CD8-positive, alpha-beta memory T cell (primary cell): Measurements from ENCODE around the gene CDH22. TPM values are rescaled to one million over a fixed set of nuclear protein-coding genes. Genes with fewer than 3 reads are reported as not detected.

ENCODE experiments used
- CTCF ChIA-PET: fragments of 350-600 bp; sonication (Branson Sonifier 250); formaldehyde crosslinking; loops from one replicate; lab custom pipeline; 2021; ENCODE audit warnings: antibody characterized with exemption; lab: Charles Lee
- POLR2A ChIA-PET: fragments of 350-600 bp; sonication (Branson Sonifier 250); formaldehyde crosslinking; loops from one replicate; lab custom pipeline; 2021; ENCODE audit warnings: antibody characterized with exemption; lab: Charles Lee
- DNase-seq, 5 donors: peaks; one replicate each; pipeline versions ENCODE4 v3.0.0 to v3.0.0-alpha.2; 2020 to 2022; ENCODE audit warnings: mixed read lengths in 1 of 5
- H3K27ac ChIP-seq: one replicate; pipeline ENCODE4 v1.7.0; 2013; ENCODE audit warnings: low read depth, mild to moderate bottlenecking, low read length, moderate library complexity
- H3K27me3 ChIP-seq: 2 replicates; pipeline ENCODE4 v1.7.0; 2013; ENCODE audit warnings: low read length, mild to moderate bottlenecking; ENCODE audit not compliant: insufficient read depth, poor library complexity, severe bottlenecking
- H3K36me3 ChIP-seq: 2 replicates; pipeline ENCODE4 v1.7.0; 2013; ENCODE audit warnings: mild to moderate bottlenecking, low read length, moderate library complexity; ENCODE audit not compliant: insufficient read depth
- H3K4me1 ChIP-seq: 2 replicates; pipeline ENCODE4 v1.7.0; 2013; ENCODE audit warnings: mild to moderate bottlenecking, low read length, moderate library complexity; ENCODE audit not compliant: insufficient read depth
- H3K4me3 ChIP-seq: 2 replicates; pipeline ENCODE4 v1.7.0; 2013; ENCODE audit warnings: mild to moderate bottlenecking, low read length
- H3K9me3 ChIP-seq: 2 replicates; pipeline ENCODE4 v1.7.0; 2013; ENCODE audit warnings: mild to moderate bottlenecking, low read length
- H3K27ac Mint-ChIP-seq, 8 donors: one replicate each; pipeline ENCODE4 v1.8.0; 2020 to 2021; ENCODE audit warnings: mixed read lengths in 8 of 8, mild to moderate bottlenecking in 6 of 8, inconsistent platforms in 3 of 8, moderate library complexity in 3 of 8
- H3K27me3 Mint-ChIP-seq, 2 donors: one replicate each; pipeline ENCODE4 v1.8.0; 2020 to 2021; ENCODE audit warnings: mixed read lengths in 2 of 2, mild to moderate bottlenecking in 1 of 2, moderate library complexity in 1 of 2
- H3K36me3 Mint-ChIP-seq, 3 donors: one replicate each; pipeline ENCODE4 v1.8.0; 2020 to 2021; ENCODE audit warnings: mixed read lengths in 3 of 3, inconsistent platforms in 1 of 3, mild to moderate bottlenecking in 1 of 3
- H3K4me1 Mint-ChIP-seq, 3 donors: one replicate each; pipeline ENCODE4 v1.8.0; 2020 to 2021; ENCODE audit warnings: mixed read lengths in 3 of 3, inconsistent platforms in 1 of 3, mild to moderate bottlenecking in 1 of 3
- H3K4me3 Mint-ChIP-seq, 7 donors: one replicate each; pipeline ENCODE4 v1.8.0; 2020 to 2021; ENCODE audit warnings: mixed read lengths in 7 of 7, mild to moderate bottlenecking in 6 of 7, moderate library complexity in 4 of 7, inconsistent platforms in 2 of 7
- H3K9me3 Mint-ChIP-seq, 5 donors: one replicate each; pipeline ENCODE4 v1.8.0; 2020 to 2022; ENCODE audit warnings: mixed read lengths in 5 of 5, mild to moderate bottlenecking in 3 of 5, moderate library complexity in 2 of 5, inconsistent platforms in 1 of 5
- polyA plus RNA-seq: library from polyadenylated mRNA; unstranded; fragments of 300-500 nt; fragmentation: Illumina TruSeq; gene quantifications from one replicate; pipeline ENCODE4 v1.2.3, GENCODE V29; 2021
- total RNA-seq, 2 experiments: library from RNA; stranded (reverse); gene quantifications; one replicate each; pipeline ENCODE4 v1.2.3, GENCODE V29; 2021

The CDH22 gene
- total and polyA plus RNA-seq, 3 experiments from 2014 or later: not detected

DNA sequence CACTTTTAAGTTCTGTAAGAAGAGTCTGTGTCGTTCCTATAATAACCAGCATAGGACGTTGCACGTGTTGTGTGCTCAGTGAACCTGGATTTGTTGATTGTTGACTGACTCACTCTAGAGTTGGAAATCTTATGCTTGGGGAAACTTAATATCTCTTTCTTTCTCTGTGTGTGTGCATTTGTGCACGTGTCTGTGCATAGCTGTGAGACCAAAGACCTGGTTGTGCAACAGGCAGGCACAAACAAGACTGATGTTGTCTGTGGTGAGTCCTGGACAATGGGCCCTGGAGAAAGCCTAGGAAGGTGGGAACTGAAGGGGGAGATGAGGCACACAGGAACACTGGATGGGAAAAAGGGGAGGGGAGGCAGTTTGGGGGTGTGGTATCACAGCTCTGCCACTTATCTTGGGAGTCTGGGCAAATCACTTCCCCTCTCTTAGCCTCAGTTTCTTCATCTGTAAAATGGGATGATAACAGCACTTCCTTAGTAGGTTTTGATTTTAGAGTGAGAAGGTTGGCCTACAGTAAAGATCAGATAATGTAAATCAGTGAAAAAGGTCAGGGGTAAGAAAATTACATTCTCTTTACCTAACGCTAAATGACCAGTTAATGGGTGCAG, 181.8 kb downstream of the CDH22 start:
- Histone ChIP-seq H3K9me3 (no peaks in the 10 kb centered on the region), H3K27me3 (no peaks in the 10 kb centered on the region), H3K4me3 (no peak overlapping the region), H3K27ac (no peak overlapping the region), H3K36me3 (no peaks in the 10 kb centered on the region), H3K4me1 (no peaks in the 10 kb centered on the region)
- Mint-ChIP-seq H3K36me3 (peaks cover 0 to 32% (median 0%) of the 10 kb centered on the region in 3 donors), H3K27ac (no peak overlapping the region), H3K27me3 (peaks cover 14 to 25% of the 10 kb centered on the region in 2 donors), H3K4me1 (no peaks in the 10 kb centered on the region), H3K4me3 (no peak overlapping the region), H3K9me3 (no peaks in the 10 kb centered on the region)
- ChIA-PET POLR2A (no interaction called here), CTCF (no interaction called here)
- DNase-seq: no peak

Other genes starting within 250 kb of the CDH22 start
- 10 to 100 TPM; 34.9 to 36.9 TPM for gene NCOA5, start 218.5 kb downstream of the CDH22 start, total RNA-seq
- 28.7 TPM for gene NCOA5, start 218.5 kb downstream of the CDH22 start, polyA plus RNA-seq
- 1 to 10 TPM; 3.5 to 4.1 TPM for gene CD40, start 190.2 kb downstream of the CDH22 start, total RNA-seq
- gene CD40, start 190.2 kb downstream of the CDH22 start, polyA plus RNA-seq: 2.8 TPM
- gene ELMO2, start 98.1 kb upstream of the CDH22 start, total RNA-seq: 10 to 100 TPM; 59.5 to 68.2 TPM
- gene ELMO2, start 98.1 kb upstream of the CDH22 start, polyA plus RNA-seq: 84.3 TPM
- 1 to 10 TPM; 1.3 to 1.4 TPM for gene ZNF334, start 205.1 kb upstream of the CDH22 start, total RNA-seq
- gene ZNF334, start 205.1 kb upstream of the CDH22 start, polyA plus RNA-seq: not detected
- not detected for gene OCSTAMP, start 242.2 kb upstream of the CDH22 start, total RNA-seq
- gene OCSTAMP, start 242.2 kb upstream of the CDH22 start, polyA plus RNA-seq: not detected